Stimulated activated CD4-positive, alpha-beta T cell treated with anti-CD3 and anti-CD28 coated beads, Interleukin-2, amount 100 ng/mL, for 48 hours (primary cell): ENCODE results near the gene PPP1CB.
A peak's percentile ranks its signal among the peaks of the same experiment; 100 is the strongest.
"Not testable (repeated sequence)": the region's sequence is repeated elsewhere in the genome, so short reads cannot be mapped to it uniquely, and the experiment has no call there.

Experiments
- DNase-seq, 2 donors: peaks; one replicate each; pipeline ENCODE4 v3.0.0-alpha.2; 2020

Gene PPP1CB

GRCh38 chr2:28780496-28780895, 28.9 kb downstream of the PPP1CB start:
- DNase-seq: no peak

GRCh38 chr2:28782423-28782822, 30.8 kb downstream of the PPP1CB start:
- DNase-seq: no peak

- not testable (repeated sequence) for DNase-seq
Observed at GRCh38 chr2:28784570-28784969, 32.9 kb downstream of the PPP1CB start.

GRCh38 chr2:28796620-28797019, 45.0 kb downstream of the PPP1CB start:
- DNase-seq: no peak

- no peak for DNase-seq
Observed at GRCh38 chr2:28801726-28802125, 50.1 kb downstream of the PPP1CB start.

- DNase-seq: no peak
Observed at GRCh38 chr2:28802975-28803429, 51.4 kb downstream of the PPP1CB start.

- no peak for DNase-seq
Observed at GRCh38 chr2:28809927-28810326, 58.3 kb downstream of the PPP1CB start.

GRCh38 chr2:28810384-28811285, 59.0 kb downstream of the PPP1CB start, which contains the start of gene SPDYA:
SPDYA (plus strand) TSS chr2:28810834; CDS start chr2:28816015, 5,181 bp downstream.
- DNase-seq: peak; percentile 70 to 82

GRCh38 chr2:28818053-28818452, 66.4 kb downstream of the PPP1CB start:
- no peak for DNase-seq

- peak; percentile 71 to 73 for DNase-seq
Observed at GRCh38 chr2:28821295-28821958, 69.8 kb downstream of the PPP1CB start.

GRCh38 chr2:28822036-28822435, 70.4 kb downstream of the PPP1CB start:
- DNase-seq: no peak

- DNase-seq: no peak
Observed at GRCh38 chr2:28824207-28824606, 72.6 kb downstream of the PPP1CB start.

- no peak for DNase-seq
Observed at GRCh38 chr2:28824870-28825269, 73.2 kb downstream of the PPP1CB start.

GRCh38 chr2:28828382-28828781, 76.8 kb downstream of the PPP1CB start:
- no peak for DNase-seq

GRCh38 chr2:28833740-28834470, 82.3 kb downstream of the PPP1CB start:
- no peak for DNase-seq

GRCh38 chr2:28835781-28836180, 84.2 kb downstream of the PPP1CB start:
- DNase-seq: no peak

- DNase-seq: no peak
Observed at GRCh38 chr2:28838971-28839370, 87.3 kb downstream of the PPP1CB start.

GRCh38 chr2:28842042-28842441, 90.4 kb downstream of the PPP1CB start:
- DNase-seq: no peak
